Stimulated activated CD8-positive, alpha-beta memory T cell treated with anti-CD3 and anti-CD28 coated beads, Interleukin-15, amount 100 ng/mL, for 48 hours (primary cell): ENCODE measurements around the gene CCDC93.
"Not testable (repeated sequence)": the region's sequence is repeated elsewhere in the genome, so short reads cannot be mapped to it uniquely, and the experiment has no call there.

Source experiments
- DNase-seq, 2 donors: peaks; one replicate each; pipeline ENCODE4 v3.0.0-alpha.2; 2020; ENCODE audit warnings: low read depth in 2 of 2

CCDC93 gene

GRCh38 chr2:117953231-117953630, 60.6 kb downstream of the CCDC93 start:
- no peak for DNase-seq

GRCh38 chr2:117952701-117953100, 61.2 kb downstream of the CCDC93 start:
- DNase-seq, result no peak

GRCh38 chr2:117952228-117952627, 61.6 kb downstream of the CCDC93 start:
- DNase-seq, result no peak

GRCh38 chr2:117949806-117950205, 64.1 kb downstream of the CCDC93 start:
- DNase-seq, result no peak

- DNase-seq, result no peak
These were observed 65.3 kb downstream of the CCDC93 start for GRCh38 chr2:117948615-117949014.

GRCh38 chr2:117945296-117945695, 68.6 kb downstream of the CCDC93 start:
- DNase-seq, result no peak

- no peak for DNase-seq
These were observed 69.1 kb downstream of the CCDC93 start for GRCh38 chr2:117944816-117945215.

- DNase-seq, result no peak
These were observed 70.7 kb downstream of the CCDC93 start for GRCh38 chr2:117943013-117943672.

- no peak for DNase-seq
These were observed 71.3 kb downstream of the CCDC93 start for GRCh38 chr2:117942551-117942950.

GRCh38 chr2:117941693-117942092, 72.2 kb downstream of the CCDC93 start:
- no peak for DNase-seq

GRCh38 chr2:117940436-117940835, 73.4 kb downstream of the CCDC93 start:
- no peak for DNase-seq

GRCh38 chr2:117938611-117939010, 75.3 kb downstream of the CCDC93 start:
- no peak for DNase-seq

- DNase-seq, result no peak
These were observed 76.9 kb downstream of the CCDC93 start for GRCh38 chr2:117936871-117937428.

- no peak for DNase-seq
These were observed 77.9 kb downstream of the CCDC93 start for GRCh38 chr2:117935954-117936353.

- no peak for DNase-seq
These were observed 78.4 kb downstream of the CCDC93 start for GRCh38 chr2:117935456-117935855.

GRCh38 chr2:117933884-117934354, 80.0 kb downstream of the CCDC93 start:
- no peak for DNase-seq

GRCh38 chr2:117931978-117932377, 81.9 kb downstream of the CCDC93 start:
- no peak for DNase-seq

- DNase-seq, result no peak
These were observed 82.6 kb downstream of the CCDC93 start for GRCh38 chr2:117931266-117931665.

- no peak for DNase-seq
These were observed 83.1 kb downstream of the CCDC93 start for GRCh38 chr2:117930775-117931174.

GRCh38 chr2:117923471-117923870, 90.4 kb downstream of the CCDC93 start:
- DNase-seq, result not testable (repeated sequence)

- no peak for DNase-seq
These were observed 92.3 kb downstream of the CCDC93 start for GRCh38 chr2:117921520-117921919.

GRCh38 chr2:117918608-117919007, 95.3 kb downstream of the CCDC93 start:
- no peak for DNase-seq

- DNase-seq, result no peak
These were observed 96.5 kb downstream of the CCDC93 start for GRCh38 chr2:117917223-117917917.
